GM23338 (cell line): ENCODE measurements around the gene PLS1. TPM values are rescaled to one million over a fixed set of nuclear protein-coding genes. Genes with fewer than 3 reads are reported as not detected.

Source experiments
- ATAC-seq: fragments of 200-7000 bp; cut with Tn5 transposase; 3 replicates; pipeline ENCODE4 v1.9.1; 2020
- DNase-seq: peaks from one replicate; pipeline ENCODE4 v3.0.0-alpha.2; 2015; ENCODE audit warnings: low spot score
- H2AFZ ChIP-seq: fragments of 200-600 bp; sonication (generic); 2 replicates; pipeline ENCODE4 v1.8.0; 2016; ENCODE audit warnings: antibody characterized with exemption, mild to moderate bottlenecking, moderate library complexity
- H3F3A ChIP-seq: fragments of 200-600 bp; sonication (generic); replicated peaks from 2 replicates; pipeline ENCODE4 v1.8.0; 2017; ENCODE audit warnings: antibody characterized with exemption, mixed run types, low read depth
- H3K27ac ChIP-seq: fragments of 200-600 bp; sonication (generic); 2 replicates; pipeline ENCODE4 v1.6.1; 2016; ENCODE audit warnings: low read depth
- H3K27me3 ChIP-seq: fragments of 200-600 bp; sonication (generic); 2 replicates; pipeline ENCODE4 v1.8.0; 2016; ENCODE audit warnings: mild to moderate bottlenecking, mixed run types, moderate library complexity; ENCODE audit not compliant: insufficient read depth
- H3K36me3 ChIP-seq: fragments of 200-600 bp; sonication (generic); 2 replicates; pipeline ENCODE4 v1.8.0; 2016; ENCODE audit warnings: mild to moderate bottlenecking; ENCODE audit not compliant: insufficient read depth
- H3K4me1 ChIP-seq: fragments of 200-600 bp; sonication (generic); 2 replicates; pipeline ENCODE4 v1.8.0; 2016; ENCODE audit warnings: mild to moderate bottlenecking, moderate library complexity; ENCODE audit not compliant: insufficient read depth
- H3K4me2 ChIP-seq: fragments of 200-600 bp; sonication (generic); 2 replicates; pipeline ENCODE4 v1.7.1; 2017; ENCODE audit warnings: mixed run types
- H3K4me3 ChIP-seq: fragments of 200-600 bp; sonication (generic); 2 replicates; pipeline ENCODE4 v1.6.1; 2016; ENCODE audit warnings: mixed run types
- H3K79me2 ChIP-seq: fragments of 200-600 bp; sonication (generic); replicated peaks from 2 replicates; pipeline ENCODE4 v1.8.0; 2017; ENCODE audit warnings: mild to moderate bottlenecking; ENCODE audit not compliant: insufficient read depth
- H3K9me2 ChIP-seq: fragments of 200-600 bp; sonication (generic); 2 replicates; pipeline ENCODE4 v1.8.0; 2017; ENCODE audit not compliant: insufficient read depth
- H4K20me1 ChIP-seq: fragments of 200-600 bp; sonication (generic); replicated peaks from 2 replicates; pipeline ENCODE4 v1.8.0; 2017; ENCODE audit warnings: mild to moderate bottlenecking; ENCODE audit not compliant: insufficient read depth
- H3K27ac Mint-ChIP-seq: 2 replicates; pipeline ENCODE4 v1.8.0; 2020; ENCODE audit warnings: inconsistent platforms, mild to moderate bottlenecking, moderate library complexity, mixed read lengths
- H3K27me3 Mint-ChIP-seq: 3 replicates; pipeline ENCODE4 v1.8.0; 2022; ENCODE audit warnings: low read depth, mild to moderate bottlenecking, moderate library complexity, mixed read lengths, inconsistent platforms; ENCODE audit not compliant: insufficient read depth, poor library complexity
- H3K36me3 Mint-ChIP-seq: 3 replicates; pipeline ENCODE4 v1.8.0; 2021; ENCODE audit warnings: low read depth, mild to moderate bottlenecking, inconsistent platforms, moderate library complexity, mixed read lengths
- H3K4me1 Mint-ChIP-seq: 3 replicates; pipeline ENCODE4 v1.8.0; 2020; ENCODE audit warnings: mild to moderate bottlenecking, inconsistent platforms, mixed read lengths
- H3K4me3 Mint-ChIP-seq: 3 replicates; pipeline ENCODE4 v1.8.0; 2021; ENCODE audit warnings: moderate library complexity, mild to moderate bottlenecking, inconsistent platforms, mixed read lengths
- H3K9me3 Mint-ChIP-seq: 3 replicates; pipeline ENCODE4 v1.8.0; 2020; ENCODE audit warnings: moderate library complexity, mild to moderate bottlenecking, inconsistent platforms, mixed read lengths
- EZH2phosphoT487 ChIP-seq: fragments of 200-600 bp; sonication (generic); IDR thresholded peaks from one replicate; pipeline ENCODE4 v1.8.1; 2018; ENCODE audit warnings: antibody characterized with exemption; ENCODE audit not compliant: unreplicated experiment
- NANOG ChIP-seq: IDR thresholded peaks from 2 replicates; pipeline ENCODE4 v1.6.1; 2016; ENCODE audit warnings: antibody characterized with exemption, borderline replicate concordance
- ZNF114 ChIP-seq: fragments of 250-450 bp; sonication (Bioruptor Pico); IDR thresholded peaks from 2 replicates; pipeline ENCODE4 v1.5.0; 2020; ENCODE audit warnings: mild to moderate bottlenecking, moderate library complexity
- ZNF331 ChIP-seq: fragments of 250-450 bp; sonication (Bioruptor Pico); IDR thresholded peaks from 2 replicates; pipeline ENCODE4 v1.5.0; 2020; ENCODE audit warnings: low read depth, mild to moderate bottlenecking, moderate library complexity
- polyA plus RNA-seq: library from polyadenylated mRNA; unstranded; fragments of >200 nt; fragmentation: Nextera tagmentation; extraction: Ambion mirVana; gene quantifications from 2 replicates; pipeline ENCODE4 v1.2.1, GENCODE V29; 2016
- total RNA-seq: library from RNA; depleted of rRNA; stranded (reverse); fragments of >200 nt; shearing (Covaris generic); gene quantifications from 2 replicates; pipeline ENCODE4 v1.2.3, GENCODE V29; 2014
- TF ChIP-seq, protein P1 (sequence below): IDR thresholded peaks from one replicate; pipeline ENCODE4 v1.6.1; 2018; ENCODE audit warnings: antibody characterized with exemption; ENCODE audit not compliant: unreplicated experiment
- TF ChIP-seq, protein P2 (sequence below): IDR thresholded peaks from 2 replicates; pipeline ENCODE4 v1.6.1; 2016; ENCODE audit warnings: antibody characterized with exemption
- TF ChIP-seq, protein P3 (sequence below): fragments of 250-450 bp; sonication (Bioruptor Pico); IDR thresholded peaks from 2 replicates; pipeline ENCODE4 v1.5.0; 2020; ENCODE audit warnings: mild to moderate bottlenecking, moderate library complexity
- TF ChIP-seq, protein P4 (sequence below), 2 experiments: fragments of 200-600 bp in 1 of 2; sonication (generic) in 1 of 2; conservative IDR thresholded peaks; 2 replicates each; pipeline versions ENCODE4 v1.5.1 to v1.6.1; 2016 to 2017; ENCODE audit warnings: antibody characterized with exemption in 2 of 2, low read depth in 2 of 2, mild to moderate bottlenecking in 2 of 2, moderate library complexity in 1 of 2

The PLS1 gene
- total and polyA plus RNA-seq, 2 experiments from 2014 or later: 18.4 to 42.2 TPM

DNA sequence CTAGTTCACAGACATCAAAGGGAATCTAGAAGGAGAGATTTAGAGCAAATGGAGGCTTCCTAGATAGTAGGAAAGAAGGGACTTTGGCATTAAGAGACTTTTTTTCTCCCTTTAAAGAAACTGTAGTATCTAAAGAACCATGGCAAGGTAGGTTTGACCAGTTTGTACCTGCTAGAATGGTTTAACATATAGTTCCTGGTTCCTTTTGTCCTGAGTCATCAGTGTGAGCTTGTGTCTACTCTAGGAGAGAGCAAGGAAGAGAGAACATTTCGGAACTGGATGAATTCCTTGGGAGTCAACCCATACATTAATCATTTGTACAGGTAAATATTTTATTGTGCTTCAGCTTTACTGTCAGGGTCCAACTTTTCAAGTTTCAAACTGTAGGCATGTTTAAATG lies 98.0 kb downstream of the PLS1 start:
- H3K4me1 Mint-ChIP-seq: no peaks in the 10 kb centered on the region
- H3K9me3 Mint-ChIP-seq: no peaks in the 10 kb centered on the region
- DNase-seq: no peak
- H2AFZ ChIP-seq: no peak overlapping the region
- H3K4me1 ChIP-seq: no peaks in the 10 kb centered on the region
- no peak overlapping the region for H3K4me3 Mint-ChIP-seq
- H3K4me3 ChIP-seq: no peak overlapping the region
- H3K27ac ChIP-seq: no peak overlapping the region
- TF ChIP-seq ZNF114 (no peak), ZNF331 (CRISPR knock-in tag) (no peak), EZH2phosphoT487 (no peak), NANOG (no peak)
- TF ChIP-seq, protein P1, sequence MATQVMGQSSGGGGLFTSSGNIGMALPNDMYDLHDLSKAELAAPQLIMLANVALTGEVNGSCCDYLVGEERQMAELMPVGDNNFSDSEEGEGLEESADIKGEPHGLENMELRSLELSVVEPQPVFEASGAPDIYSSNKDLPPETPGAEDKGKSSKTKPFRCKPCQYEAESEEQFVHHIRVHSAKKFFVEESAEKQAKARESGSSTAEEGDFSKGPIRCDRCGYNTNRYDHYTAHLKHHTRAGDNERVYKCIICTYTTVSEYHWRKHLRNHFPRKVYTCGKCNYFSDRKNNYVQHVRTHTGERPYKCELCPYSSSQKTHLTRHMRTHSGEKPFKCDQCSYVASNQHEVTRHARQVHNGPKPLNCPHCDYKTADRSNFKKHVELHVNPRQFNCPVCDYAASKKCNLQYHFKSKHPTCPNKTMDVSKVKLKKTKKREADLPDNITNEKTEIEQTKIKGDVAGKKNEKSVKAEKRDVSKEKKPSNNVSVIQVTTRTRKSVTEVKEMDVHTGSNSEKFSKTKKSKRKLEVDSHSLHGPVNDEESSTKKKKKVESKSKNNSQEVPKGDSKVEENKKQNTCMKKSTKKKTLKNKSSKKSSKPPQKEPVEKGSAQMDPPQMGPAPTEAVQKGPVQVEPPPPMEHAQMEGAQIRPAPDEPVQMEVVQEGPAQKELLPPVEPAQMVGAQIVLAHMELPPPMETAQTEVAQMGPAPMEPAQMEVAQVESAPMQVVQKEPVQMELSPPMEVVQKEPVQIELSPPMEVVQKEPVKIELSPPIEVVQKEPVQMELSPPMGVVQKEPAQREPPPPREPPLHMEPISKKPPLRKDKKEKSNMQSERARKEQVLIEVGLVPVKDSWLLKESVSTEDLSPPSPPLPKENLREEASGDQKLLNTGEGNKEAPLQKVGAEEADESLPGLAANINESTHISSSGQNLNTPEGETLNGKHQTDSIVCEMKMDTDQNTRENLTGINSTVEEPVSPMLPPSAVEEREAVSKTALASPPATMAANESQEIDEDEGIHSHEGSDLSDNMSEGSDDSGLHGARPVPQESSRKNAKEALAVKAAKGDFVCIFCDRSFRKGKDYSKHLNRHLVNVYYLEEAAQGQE: no peak
- TF ChIP-seq, protein P2, sequence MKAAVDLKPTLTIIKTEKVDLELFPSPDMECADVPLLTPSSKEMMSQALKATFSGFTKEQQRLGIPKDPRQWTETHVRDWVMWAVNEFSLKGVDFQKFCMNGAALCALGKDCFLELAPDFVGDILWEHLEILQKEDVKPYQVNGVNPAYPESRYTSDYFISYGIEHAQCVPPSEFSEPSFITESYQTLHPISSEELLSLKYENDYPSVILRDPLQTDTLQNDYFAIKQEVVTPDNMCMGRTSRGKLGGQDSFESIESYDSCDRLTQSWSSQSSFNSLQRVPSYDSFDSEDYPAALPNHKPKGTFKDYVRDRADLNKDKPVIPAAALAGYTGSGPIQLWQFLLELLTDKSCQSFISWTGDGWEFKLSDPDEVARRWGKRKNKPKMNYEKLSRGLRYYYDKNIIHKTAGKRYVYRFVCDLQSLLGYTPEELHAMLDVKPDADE: no peak
- TF ChIP-seq, protein P3, sequence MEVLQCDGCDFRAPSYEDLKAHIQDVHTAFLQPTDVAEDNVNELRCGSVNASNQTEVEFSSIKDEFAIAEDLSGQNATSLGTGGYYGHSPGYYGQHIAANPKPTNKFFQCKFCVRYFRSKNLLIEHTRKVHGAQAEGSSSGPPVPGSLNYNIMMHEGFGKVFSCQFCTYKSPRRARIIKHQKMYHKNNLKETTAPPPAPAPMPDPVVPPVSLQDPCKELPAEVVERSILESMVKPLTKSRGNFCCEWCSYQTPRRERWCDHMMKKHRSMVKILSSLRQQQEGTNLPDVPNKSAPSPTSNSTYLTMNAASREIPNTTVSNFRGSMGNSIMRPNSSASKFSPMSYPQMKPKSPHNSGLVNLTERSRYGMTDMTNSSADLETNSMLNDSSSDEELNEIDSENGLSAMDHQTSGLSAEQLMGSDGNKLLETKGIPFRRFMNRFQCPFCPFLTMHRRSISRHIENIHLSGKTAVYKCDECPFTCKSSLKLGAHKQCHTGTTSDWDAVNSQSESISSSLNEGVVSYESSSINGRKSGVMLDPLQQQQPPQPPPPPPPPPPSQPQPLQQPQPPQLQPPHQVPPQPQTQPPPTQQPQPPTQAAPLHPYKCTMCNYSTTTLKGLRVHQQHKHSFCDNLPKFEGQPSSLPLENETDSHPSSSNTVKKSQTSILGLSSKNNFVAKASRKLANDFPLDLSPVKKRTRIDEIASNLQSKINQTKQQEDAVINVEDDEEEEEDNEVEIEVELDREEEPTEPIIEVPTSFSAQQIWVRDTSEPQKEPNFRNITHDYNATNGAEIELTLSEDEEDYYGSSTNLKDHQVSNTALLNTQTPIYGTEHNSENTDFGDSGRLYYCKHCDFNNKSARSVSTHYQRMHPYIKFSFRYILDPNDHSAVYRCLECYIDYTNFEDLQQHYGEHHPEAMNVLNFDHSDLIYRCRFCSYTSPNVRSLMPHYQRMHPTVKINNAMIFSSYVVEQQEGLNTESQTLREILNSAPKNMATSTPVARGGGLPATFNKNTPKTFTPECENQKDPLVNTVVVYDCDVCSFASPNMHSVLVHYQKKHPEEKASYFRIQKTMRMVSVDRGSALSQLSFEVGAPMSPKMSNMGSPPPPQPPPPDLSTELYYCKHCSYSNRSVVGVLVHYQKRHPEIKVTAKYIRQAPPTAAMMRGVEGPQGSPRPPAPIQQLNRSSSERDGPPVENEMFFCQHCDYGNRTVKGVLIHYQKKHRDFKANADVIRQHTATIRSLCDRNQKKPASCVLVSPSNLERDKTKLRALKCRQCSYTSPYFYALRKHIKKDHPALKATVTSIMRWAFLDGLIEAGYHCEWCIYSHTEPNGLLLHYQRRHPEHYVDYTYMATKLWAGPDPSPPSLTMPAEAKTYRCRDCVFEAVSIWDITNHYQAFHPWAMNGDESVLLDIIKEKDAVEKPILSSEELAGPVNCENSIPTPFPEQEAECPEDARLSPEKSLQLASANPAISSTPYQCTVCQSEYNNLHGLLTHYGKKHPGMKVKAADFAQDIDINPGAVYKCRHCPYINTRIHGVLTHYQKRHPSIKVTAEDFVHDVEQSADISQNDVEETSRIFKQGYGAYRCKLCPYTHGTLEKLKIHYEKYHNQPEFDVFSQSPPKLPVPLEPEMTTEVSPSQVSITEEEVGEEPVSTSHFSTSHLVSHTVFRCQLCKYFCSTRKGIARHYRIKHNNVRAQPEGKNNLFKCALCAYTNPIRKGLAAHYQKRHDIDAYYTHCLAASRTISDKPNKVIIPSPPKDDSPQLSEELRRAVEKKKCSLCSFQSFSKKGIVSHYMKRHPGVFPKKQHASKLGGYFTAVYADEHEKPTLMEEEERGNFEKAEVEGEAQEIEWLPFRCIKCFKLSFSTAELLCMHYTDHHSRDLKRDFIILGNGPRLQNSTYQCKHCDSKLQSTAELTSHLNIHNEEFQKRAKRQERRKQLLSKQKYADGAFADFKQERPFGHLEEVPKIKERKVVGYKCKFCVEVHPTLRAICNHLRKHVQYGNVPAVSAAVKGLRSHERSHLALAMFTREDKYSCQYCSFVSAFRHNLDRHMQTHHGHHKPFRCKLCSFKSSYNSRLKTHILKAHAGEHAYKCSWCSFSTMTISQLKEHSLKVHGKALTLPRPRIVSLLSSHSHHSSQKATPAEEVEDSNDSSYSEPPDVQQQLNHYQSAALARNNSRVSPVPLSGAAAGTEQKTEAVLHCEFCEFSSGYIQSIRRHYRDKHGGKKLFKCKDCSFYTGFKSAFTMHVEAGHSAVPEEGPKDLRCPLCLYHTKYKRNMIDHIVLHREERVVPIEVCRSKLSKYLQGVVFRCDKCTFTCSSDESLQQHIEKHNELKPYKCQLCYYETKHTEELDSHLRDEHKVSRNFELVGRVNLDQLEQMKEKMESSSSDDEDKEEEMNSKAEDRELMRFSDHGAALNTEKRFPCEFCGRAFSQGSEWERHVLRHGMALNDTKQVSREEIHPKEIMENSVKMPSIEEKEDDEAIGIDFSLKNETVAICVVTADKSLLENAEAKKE: no peak
- TF ChIP-seq, protein P4, sequence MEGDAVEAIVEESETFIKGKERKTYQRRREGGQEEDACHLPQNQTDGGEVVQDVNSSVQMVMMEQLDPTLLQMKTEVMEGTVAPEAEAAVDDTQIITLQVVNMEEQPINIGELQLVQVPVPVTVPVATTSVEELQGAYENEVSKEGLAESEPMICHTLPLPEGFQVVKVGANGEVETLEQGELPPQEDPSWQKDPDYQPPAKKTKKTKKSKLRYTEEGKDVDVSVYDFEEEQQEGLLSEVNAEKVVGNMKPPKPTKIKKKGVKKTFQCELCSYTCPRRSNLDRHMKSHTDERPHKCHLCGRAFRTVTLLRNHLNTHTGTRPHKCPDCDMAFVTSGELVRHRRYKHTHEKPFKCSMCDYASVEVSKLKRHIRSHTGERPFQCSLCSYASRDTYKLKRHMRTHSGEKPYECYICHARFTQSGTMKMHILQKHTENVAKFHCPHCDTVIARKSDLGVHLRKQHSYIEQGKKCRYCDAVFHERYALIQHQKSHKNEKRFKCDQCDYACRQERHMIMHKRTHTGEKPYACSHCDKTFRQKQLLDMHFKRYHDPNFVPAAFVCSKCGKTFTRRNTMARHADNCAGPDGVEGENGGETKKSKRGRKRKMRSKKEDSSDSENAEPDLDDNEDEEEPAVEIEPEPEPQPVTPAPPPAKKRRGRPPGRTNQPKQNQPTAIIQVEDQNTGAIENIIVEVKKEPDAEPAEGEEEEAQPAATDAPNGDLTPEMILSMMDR (conservative IDR thresholded peaks at IDR 0.05; ENCODE audit: low read depth in 2 of 2): no peak
- no peaks in the 10 kb centered on the region for H3K79me2 ChIP-seq
- H3K27me3 ChIP-seq: no peaks in the 10 kb centered on the region
- peaks cover under 1% of the 10 kb centered on the region for H3K27me3 Mint-ChIP-seq
- H3K36me3 Mint-ChIP-seq: no peaks in the 10 kb centered on the region
- no peaks in the 10 kb centered on the region for H3K9me2 ChIP-seq
- no peaks in the 10 kb centered on the region for H3F3A ChIP-seq
- no peaks in the 10 kb centered on the region for H3K36me3 ChIP-seq
- H4K20me1 ChIP-seq: no peaks in the 10 kb centered on the region
- H3K27ac Mint-ChIP-seq: no peak overlapping the region
- H3K4me2 ChIP-seq: no peak overlapping the region
- no peak for ATAC-seq
